H1 (cell line): ENCODE results near the gene KHDC4. TPM values are rescaled to one million over a fixed set of nuclear protein-coding genes. Genes with fewer than 3 reads are reported as not detected.

Experiments used
- CTCF ChIA-PET: fragments of 300-600 bp; sonication (Branson Sonifier 250); formaldehyde crosslinking; loops from one replicate; lab custom pipeline; 2021; ENCODE audit not compliant: partially characterized antibody; lab: Charles Lee
- POLR2A ChIA-PET: fragments of 300-600 bp; sonication (Branson Sonifier 250); formaldehyde crosslinking; loops from one replicate; lab custom pipeline; 2021; ENCODE audit warnings: inconsistent platforms; ENCODE audit not compliant: partially characterized antibody; lab: Charles Lee
- DNase-seq, 2 experiments: peaks; one replicate each; pipeline versions ENCODE4 v3.0.0 to v3.0.0-alpha.2; 2010 to 2022; ENCODE audit warnings: low spot score in 2 of 2, low read depth in 1 of 2, mixed read lengths in 1 of 2
- FAIRE-seq: peaks from 2 replicates; lab custom pipeline; 2011; peaks lifted over from hg19 to GRCh38; lab: Jason Lieb, UNC
- H2AFZ ChIP-seq: 2 replicates; pipeline ENCODE4 v1.8.1; 2012; ENCODE audit warnings: low read length, inconsistent platforms
- H2AK5ac ChIP-seq: 2 replicates; pipeline ENCODE4 v1.6.1; 2013; ENCODE audit warnings: low read depth, low read length
- H2BK120ac ChIP-seq: replicated peaks from 2 replicates; pipeline ENCODE3; 2013; ENCODE audit warnings: low read depth, low read length, inconsistent platforms
- H2BK12ac ChIP-seq: 2 replicates; pipeline ENCODE4 v1.6.1; 2013; ENCODE audit warnings: low read depth, low read length
- H2BK15ac ChIP-seq: 2 replicates; pipeline ENCODE4 v1.6.1; 2013; ENCODE audit warnings: low read length
- H2BK20ac ChIP-seq: 2 replicates; pipeline ENCODE4 v1.6.1; 2013; ENCODE audit warnings: low read length
- H2BK5ac ChIP-seq: 2 replicates; pipeline ENCODE4 v1.6.1; 2013; ENCODE audit warnings: low read depth, low read length
- H3K14ac ChIP-seq: 2 replicates; pipeline ENCODE4 v1.6.1; 2013; ENCODE audit warnings: inconsistent platforms; ENCODE audit not compliant: insufficient read length
- H3K18ac ChIP-seq: 2 replicates; pipeline ENCODE4 v1.6.1; 2013; ENCODE audit warnings: low read length; ENCODE audit errors: extremely low read depth
- H3K23ac ChIP-seq: 2 replicates; pipeline ENCODE4 v1.6.1; 2013; ENCODE audit warnings: inconsistent platforms; ENCODE audit not compliant: insufficient read length
- H3K23me2 ChIP-seq: 2 replicates; pipeline ENCODE4 v1.6.1; 2013; ENCODE audit warnings: low read depth, low read length
- H3K27ac ChIP-seq: 2 replicates; pipeline ENCODE4 v1.6.1; 2011; ENCODE audit warnings: low read depth, low read length, inconsistent platforms
- H3K27me3 ChIP-seq, 4 experiments: replicated peaks in 1 of 4; 1 replicate in 1 of 4; 2 replicates in 3 of 4; pipeline versions ENCODE4 v1.6.1 to v1.8.1; 2011 to 2013; ENCODE audit warnings: low read length in 3 of 4, mild to moderate bottlenecking in 3 of 4, inconsistent platforms in 2 of 4, mixed read lengths in 2 of 4, moderate library complexity in 1 of 4; ENCODE audit not compliant: control insufficient read depth in 3 of 4, insufficient read depth in 3 of 4; ENCODE audit errors: extremely low read depth in 1 of 4
- H3K36me3 ChIP-seq, 4 experiments: 2 replicates each; pipeline versions ENCODE4 v1.6.1 to v1.8.1; 2011 to 2013; ENCODE audit warnings: mild to moderate bottlenecking in 4 of 4, low read length in 3 of 4, moderate library complexity in 2 of 4, control low read depth in 1 of 4, inconsistent platforms in 1 of 4; ENCODE audit not compliant: insufficient read depth in 4 of 4, control insufficient read depth in 2 of 4
- H3K4ac ChIP-seq: replicated peaks from 2 replicates; pipeline ENCODE3; 2013; ENCODE audit warnings: low read length, low read depth, mixed read lengths, inconsistent platforms; ENCODE audit not compliant: insufficient read length
- H3K4me1 ChIP-seq, 4 experiments: replicated peaks in 1 of 4; 1 replicate in 1 of 4; 2 replicates in 3 of 4; pipeline versions ENCODE4 v1.6.1 to v1.8.1; 2011 to 2013; ENCODE audit warnings: low read length in 3 of 4, inconsistent platforms in 2 of 4, mixed read lengths in 1 of 4; ENCODE audit not compliant: insufficient read depth in 4 of 4, control insufficient read depth in 3 of 4
- H3K4me2 ChIP-seq, 2 experiments: 2 replicates each; pipeline versions ENCODE4 v1.6.1 to v1.8.1; 2011 to 2013; ENCODE audit warnings: low read depth in 2 of 2, low read length in 2 of 2, control low read depth in 1 of 2, inconsistent platforms in 1 of 2, mild to moderate bottlenecking in 1 of 2; ENCODE audit not compliant: insufficient read depth in 1 of 2
- H3K4me3 ChIP-seq, 4 experiments: fragments of 200-600, 300-600 bp in 1 of 4; sonication (generic), shearing (Covaris generic), sonication (Bioruptor Twin) in 1 of 4; 2 replicates each; pipeline versions ENCODE4 v1.5.1 to v1.8.1; 2011 to 2016; ENCODE audit warnings: low read length in 4 of 4, low read depth in 3 of 4, control low read depth in 2 of 4, inconsistent platforms in 2 of 4, mild to moderate bottlenecking in 2 of 4, mixed read lengths in 1 of 4, moderate library complexity in 1 of 4; ENCODE audit not compliant: insufficient read depth in 2 of 4; ENCODE audit errors: extremely low read depth in 1 of 4
- H3K56ac ChIP-seq: replicated peaks from 2 replicates; pipeline ENCODE3; 2013; ENCODE audit warnings: low read depth, mild to moderate bottlenecking, mixed read lengths, low read length, inconsistent platforms; ENCODE audit not compliant: insufficient read length
- H3K79me1 ChIP-seq: 2 replicates; pipeline ENCODE4 v1.6.1; 2013; ENCODE audit warnings: low read depth, low read length, control low read depth
- H3K79me2 ChIP-seq, 2 experiments: 2 replicates each; pipeline versions ENCODE4 v1.6.1 to v1.8.1; 2012 to 2013; ENCODE audit warnings: low read length in 2 of 2, mild to moderate bottlenecking in 2 of 2, inconsistent platforms in 1 of 2; ENCODE audit not compliant: insufficient read depth in 2 of 2, control insufficient read depth in 1 of 2
- H3K9ac ChIP-seq, 4 experiments: replicated peaks in 1 of 4; 1 replicate in 1 of 4; 2 replicates in 3 of 4; pipeline versions ENCODE4 v1.6.1 to v1.8.1; 2011 to 2013; ENCODE audit warnings: low read depth in 3 of 4, low read length in 3 of 4, control low read depth in 2 of 4, mild to moderate bottlenecking in 2 of 4, moderate library complexity in 2 of 4, inconsistent platforms in 1 of 4; ENCODE audit errors: extremely low read depth in 1 of 4
- H3K9me3 ChIP-seq, 2 experiments: 2 replicates each; pipeline versions ENCODE4 v1.6.1 to v1.8.1; 2012 to 2013; ENCODE audit warnings: mild to moderate bottlenecking in 2 of 2, moderate library complexity in 2 of 2, control low read depth in 1 of 2, inconsistent platforms in 1 of 2, low read depth in 1 of 2, low read length in 1 of 2, mixed read lengths in 1 of 2; ENCODE audit not compliant: insufficient read depth in 2 of 2
- H4K20me1 ChIP-seq, 2 experiments: replicated peaks in 1 of 2; 2 replicates each; pipeline versions ENCODE3 to v1.8.1; 2011 to 2013; ENCODE audit warnings: inconsistent platforms in 2 of 2, low read length in 2 of 2, mild to moderate bottlenecking in 1 of 2; ENCODE audit not compliant: insufficient read depth in 2 of 2, control insufficient read depth in 1 of 2
- H4K5ac ChIP-seq: 2 replicates; pipeline ENCODE4 v1.6.1; 2013; ENCODE audit warnings: low read length, low read depth, mixed read lengths, inconsistent platforms; ENCODE audit not compliant: insufficient read length
- H4K8ac ChIP-seq: 2 replicates; pipeline ENCODE4 v1.8.0; 2013; ENCODE audit warnings: mild to moderate bottlenecking, moderate library complexity, low read length, inconsistent platforms; ENCODE audit not compliant: insufficient read depth; ENCODE audit errors: extremely low read depth
- H4K91ac ChIP-seq: replicated peaks from 2 replicates; pipeline ENCODE3; 2013; ENCODE audit warnings: low read length, mixed read lengths, inconsistent platforms; ENCODE audit not compliant: insufficient read length
- BCL11A ChIP-seq, 2 experiments: IDR thresholded peaks; one replicate each; pipeline ENCODE4 v1.6.1; 2011; ENCODE audit warnings: low read depth in 2 of 2, low read length in 2 of 2, mild to moderate bottlenecking in 2 of 2
- CEBPB ChIP-seq: IDR thresholded peaks from 2 replicates; pipeline ENCODE4 v1.6.1; 2012; ENCODE audit warnings: low read depth, low read length
- CHD2 ChIP-seq: IDR thresholded peaks from 2 replicates; pipeline ENCODE4 v1.6.1; 2012; ENCODE audit warnings: low read length, improper control_type of control experiment
- EP300 ChIP-seq, 2 experiments: IDR thresholded peaks; 1 replicate in 1 of 2; 2 replicates in 1 of 2; pipeline ENCODE4 v1.6.1; 2011 to 2012; ENCODE audit warnings: low read depth in 2 of 2, low read length in 2 of 2, mild to moderate bottlenecking in 2 of 2, borderline replicate concordance in 1 of 2, inconsistent platforms in 1 of 2, moderate library complexity in 1 of 2
- JUN ChIP-seq: IDR thresholded peaks from 2 replicates; pipeline ENCODE4 v1.6.1; 2011; ENCODE audit warnings: low read depth, mild to moderate bottlenecking, improper control_type of control experiment, low read length
- MAFK ChIP-seq: IDR thresholded peaks from 2 replicates; pipeline ENCODE4 v1.6.1; 2012; ENCODE audit warnings: low read depth, mild to moderate bottlenecking, improper control_type of control experiment, low read length
- POLR2A ChIP-seq, 2 experiments: IDR thresholded peaks; 1 replicate in 1 of 2; 2 replicates in 1 of 2; pipeline ENCODE4 v1.6.1; 2011; ENCODE audit warnings: low read depth in 2 of 2, low read length in 2 of 2, mild to moderate bottlenecking in 2 of 2; ENCODE audit errors: control extremely low read depth in 1 of 2
- SAP30 ChIP-seq: fragments of 300-600 bp; sonication (generic); IDR thresholded peaks from 2 replicates; pipeline ENCODE4 v1.7.1; 2012; ENCODE audit warnings: low read length, moderate library complexity, mild to moderate bottlenecking, inconsistent platforms; ENCODE audit not compliant: insufficient read depth, insufficient replicate concordance
- TCF12 ChIP-seq: IDR thresholded peaks from 2 replicates; pipeline ENCODE4 v1.6.1; 2011; ENCODE audit warnings: low read depth, mild to moderate bottlenecking, low read length
- WGBS, 2 experiments: shearing (Covaris generic) in 1 of 2; methylation state at CpG; one replicate each; pipeline versions ENCODE4 v1.1.6 to v1.1.7; 2013 to 2015; ENCODE audit warnings: low lambda C conversion rate in 2 of 2, mixed read lengths in 2 of 2, inconsistent platforms in 1 of 2, low coverage in 1 of 2, missing lambda C conversion rate in 1 of 2; ENCODE audit not compliant: insufficient replicate concordance in 2 of 2, insufficient coverage in 1 of 2, insufficient read length in 1 of 2; ENCODE audit errors: extremely low coverage in 1 of 2, missing lambda C conversion rate in 1 of 2; 5-methylcytosine and 5-hydroxymethylcytosine counted together
- polyA plus RNA-seq, 7 experiments: library from polyadenylated mRNA; depleted of rRNA in 3 of 7; stranded (reverse) in 5 of 7; unstranded in 2 of 7; fragments of >200 nt in 5 of 7; fragments of 200-250 nt in 2 of 7; gene quantifications; 1 replicate in 5 of 7; 2 replicates in 1 of 7; 4 replicates in 1 of 7; pipeline versions ENCODE4 v1.2.1 to v1.2.3, GENCODE V29; 2011 to 2013; ENCODE audit warnings: missing spikeins in 2 of 7, mixed read lengths in 2 of 7
- total RNA-seq: library from RNA; stranded (reverse); fragmentation: NEBNext Ultra II Directional; extraction: Animal tissue kit (Norgen Biotek cat#: 25700); gene quantifications from 2 replicates; pipeline ENCODE4 v1.2.1, GENCODE V29; 2021
- TF ChIP-seq, protein P1 (sequence below): IDR thresholded peaks from 2 replicates; pipeline ENCODE4 v1.6.1; 2011; ENCODE audit warnings: low read depth, mild to moderate bottlenecking, low read length; ENCODE audit not compliant: insufficient read depth
- TF ChIP-seq, protein P2 (sequence below): IDR thresholded peaks from 2 replicates; pipeline ENCODE4 v1.6.1; 2012; ENCODE audit warnings: low read length, inconsistent platforms
- TF ChIP-seq, protein P3 (sequence below): IDR thresholded peaks from 2 replicates; pipeline ENCODE4 v1.6.1; 2012; ENCODE audit warnings: inconsistent platforms

Gene KHDC4
- total and polyA plus RNA-seq, 2 of the 8 experiments (the other 6 are each of a cell fraction or from before 2014, with no cell fraction given), result 56.6 to 81.1 TPM

- H4K91ac ChIP-seq, result no peak overlapping the region
- no peak overlapping the region for H2AFZ ChIP-seq
- no peaks in the 10 kb centered on the region for H3K79me2 ChIP-seq
- no peak overlapping the region for H3K4ac ChIP-seq
- DNase-seq (no peak), FAIRE-seq (no peak)
- no peak overlapping the region for H3K4me3 ChIP-seq
- H4K8ac ChIP-seq, result no peak overlapping the region
- no peaks in the 10 kb centered on the region for H3K9me3 ChIP-seq
- H4K20me1 ChIP-seq, result no peaks in the 10 kb centered on the region
- 55% methylated on average over 3 of the region's 3 CpGs; no CpG with 5 or more reads in 1 of the 2 experiments for WGBS, 2 experiments
- no peak overlapping the region for H3K4me2 ChIP-seq
- ChIA-PET POLR2A (interaction anchor here (2.2 kb wide), 1 partner anchor 30 kb away, joined by 6 read pairs; the partner anchor contains the start of gene SYT11), CTCF (interaction anchor here (0.6 kb wide), 1 partner anchor 64 kb away, joined by 3 read pairs; no protein-coding TSS in a partner anchor)
- H3K36me3 ChIP-seq, result no peaks in the 10 kb centered on the region
- no peak overlapping the region for H4K5ac ChIP-seq
- no peak overlapping the region for H3K9ac ChIP-seq
- no peak overlapping the region for H2BK5ac ChIP-seq
- H3K23me2 ChIP-seq, result no peaks in the 10 kb centered on the region
- H3K23ac ChIP-seq, result no peak overlapping the region
- no peak overlapping the region for H2AK5ac ChIP-seq
- no peak overlapping the region for H2BK20ac ChIP-seq
- H2BK12ac ChIP-seq, result no peak overlapping the region
- H3K56ac ChIP-seq, result no peak overlapping the region
- no peaks in the 10 kb centered on the region for H3K27me3 ChIP-seq
- no peak overlapping the region for H3K27ac ChIP-seq
- H3K4me1 ChIP-seq, result no peaks in the 10 kb centered on the region
- no peak overlapping the region for H3K14ac ChIP-seq
- H3K79me1 ChIP-seq, result no peaks in the 10 kb centered on the region
- H2BK15ac ChIP-seq, result no peak overlapping the region
- no peak overlapping the region for H3K18ac ChIP-seq
- no peak overlapping the region for H2BK120ac ChIP-seq
- TF ChIP-seq JUN (no peak), EP300 (IDR thresholded peaks at IDR 0.05; ENCODE audit: borderline replicate concordance in 1 of 2, low read depth in 2 of 2, low read length in 2 of 2) (no peak), POLR2A (IDR thresholded peaks at IDR 0.05; ENCODE audit: control extremely low read depth in 1 of 2, low read depth in 2 of 2, low read length in 2 of 2) (no peak), BCL11A (IDR thresholded peaks at IDR 0.05; ENCODE audit: low read depth in 2 of 2, low read length in 2 of 2) (no peak), MAFK (no peak), CHD2 (no peak), SAP30 (no peak), CEBPB (no peak), TCF12 (no peak)
- TF ChIP-seq, protein P1, sequence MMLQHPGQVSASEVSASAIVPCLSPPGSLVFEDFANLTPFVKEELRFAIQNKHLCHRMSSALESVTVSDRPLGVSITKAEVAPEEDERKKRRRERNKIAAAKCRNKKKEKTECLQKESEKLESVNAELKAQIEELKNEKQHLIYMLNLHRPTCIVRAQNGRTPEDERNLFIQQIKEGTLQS, result no peak
- TF ChIP-seq, protein P2, sequence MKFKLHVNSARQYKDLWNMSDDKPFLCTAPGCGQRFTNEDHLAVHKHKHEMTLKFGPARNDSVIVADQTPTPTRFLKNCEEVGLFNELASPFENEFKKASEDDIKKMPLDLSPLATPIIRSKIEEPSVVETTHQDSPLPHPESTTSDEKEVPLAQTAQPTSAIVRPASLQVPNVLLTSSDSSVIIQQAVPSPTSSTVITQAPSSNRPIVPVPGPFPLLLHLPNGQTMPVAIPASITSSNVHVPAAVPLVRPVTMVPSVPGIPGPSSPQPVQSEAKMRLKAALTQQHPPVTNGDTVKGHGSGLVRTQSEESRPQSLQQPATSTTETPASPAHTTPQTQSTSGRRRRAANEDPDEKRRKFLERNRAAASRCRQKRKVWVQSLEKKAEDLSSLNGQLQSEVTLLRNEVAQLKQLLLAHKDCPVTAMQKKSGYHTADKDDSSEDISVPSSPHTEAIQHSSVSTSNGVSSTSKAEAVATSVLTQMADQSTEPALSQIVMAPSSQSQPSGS, result no peak
- TF ChIP-seq, protein P3, sequence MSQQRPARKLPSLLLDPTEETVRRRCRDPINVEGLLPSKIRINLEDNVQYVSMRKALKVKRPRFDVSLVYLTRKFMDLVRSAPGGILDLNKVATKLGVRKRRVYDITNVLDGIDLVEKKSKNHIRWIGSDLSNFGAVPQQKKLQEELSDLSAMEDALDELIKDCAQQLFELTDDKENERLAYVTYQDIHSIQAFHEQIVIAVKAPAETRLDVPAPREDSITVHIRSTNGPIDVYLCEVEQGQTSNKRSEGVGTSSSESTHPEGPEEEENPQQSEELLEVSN, result no peak
These were observed 44.0 kb downstream of the KHDC4 start for GRCh38 chr1:155890251-155890650.
